Panc1 (cell line): Measurements from ENCODE around the gene UPF1. TPM values are rescaled to one million over a fixed set of nuclear protein-coding genes. Genes with fewer than 3 reads are reported as not detected.
A peak's percentile ranks its signal among the peaks of the same experiment; 100 is the strongest.

Source experiments
- ATAC-seq: fragments of 200-7000 bp; cut with Tn5 transposase; 2 replicates; pipeline ENCODE4 v1.9.1; 2020; ENCODE audit warnings: mild to moderate bottlenecking, moderate library complexity
- BruUV-seq: library from RNA; stranded (reverse); fragments of 400-500 nt; replicated peaks from 2 replicates; lab custom pipeline; 2021; lab: Mats Ljungman, UMichigan
- CTCF ChIA-PET: fragments of 300-600 bp; sonication (Branson Sonifier 250); formaldehyde crosslinking; loops from one replicate; lab custom pipeline; 2022; ENCODE audit warnings: antibody characterized with exemption; lab: Charles Lee
- POLR2A ChIA-PET: fragments of 300-600 bp; sonication (Branson Sonifier 250); formaldehyde crosslinking; loops from one replicate; lab custom pipeline; 2022; ENCODE audit warnings: antibody characterized with exemption; lab: Charles Lee
- DNase-seq: peaks from one replicate; pipeline ENCODE4 v3.0.0-alpha.2; 2010; ENCODE audit warnings: low read depth, low spot score
- H3K27ac ChIP-seq: 2 replicates; pipeline ENCODE4 v1.5.1; 2011; ENCODE audit warnings: mild to moderate bottlenecking, low read length, inconsistent platforms
- H3K27me3 ChIP-seq: fragments of 200-500 bp; sonication (Bioruptor generic); 2 replicates; pipeline ENCODE4 v1.6.0; 2014; ENCODE audit warnings: low read length, inconsistent platforms; ENCODE audit not compliant: control insufficient read depth, insufficient read depth
- H3K36me3 ChIP-seq: fragments of 200-500 bp; sonication (Bioruptor generic); 2 replicates; pipeline ENCODE4 v1.5.1; 2014; ENCODE audit warnings: inconsistent platforms, mild to moderate bottlenecking, low read length, moderate library complexity; ENCODE audit not compliant: control insufficient read depth, insufficient read depth
- H3K4me1 ChIP-seq: 2 replicates; pipeline ENCODE4 v1.5.1; 2011; ENCODE audit warnings: inconsistent platforms, mild to moderate bottlenecking, low read length, moderate library complexity; ENCODE audit not compliant: control insufficient read depth, insufficient read depth
- H3K4me3 ChIP-seq, 2 experiments: 2 replicates each; pipeline ENCODE4 v1.5.1; 2011 to 2012; ENCODE audit warnings: low read depth in 2 of 2, low read length in 2 of 2, mild to moderate bottlenecking in 2 of 2, inconsistent platforms in 1 of 2, moderate library complexity in 1 of 2
- H3K9me3 ChIP-seq: fragments of 200-500 bp; sonication (Bioruptor generic); 2 replicates; pipeline ENCODE4 v1.5.1; 2014; ENCODE audit warnings: low read depth, mild to moderate bottlenecking, inconsistent platforms, low read length, moderate library complexity; ENCODE audit not compliant: control insufficient read depth, insufficient read depth
- CTCF ChIP-seq: fragments of 450-650 bp; IDR thresholded peaks from 2 replicates; pipeline ENCODE4 v1.5.1; 2017; ENCODE audit warnings: mild to moderate bottlenecking
- POLR2AphosphoS5 ChIP-seq: IDR thresholded peaks from 2 replicates; pipeline ENCODE4 v1.6.1; 2012; ENCODE audit warnings: mild to moderate bottlenecking, low read depth, low read length, moderate library complexity
- REST ChIP-seq, 2 experiments: IDR thresholded peaks; 2 replicates each; pipeline ENCODE4 v1.6.1; 2011 to 2012; ENCODE audit warnings: low read depth in 2 of 2, control low read depth in 1 of 2, low read length in 1 of 2, mild to moderate bottlenecking in 1 of 2, moderate library complexity in 1 of 2; ENCODE audit not compliant: insufficient read depth in 1 of 2
- SIN3A ChIP-seq: IDR thresholded peaks from 2 replicates; pipeline ENCODE4 v1.6.1; 2012; ENCODE audit warnings: low read depth, mild to moderate bottlenecking, low read length, moderate library complexity, borderline replicate concordance; ENCODE audit not compliant: insufficient read depth
- TCF7L2 ChIP-seq: IDR thresholded peaks from 2 replicates; pipeline ENCODE4 v1.6.1; 2011; ENCODE audit warnings: mild to moderate bottlenecking, low read depth, low read length, inconsistent platforms
- in situ Hi-C: cut with HindIII; loops from 2 replicates; pipeline ENCODE4 v1.10.0; 2016; ENCODE audit warnings: low sequenced_read_pairs, low pct_unique_long_range_greater_than_20kb
- intact Hi-C: fragments of 100-400 bp; cut with micrococcal nuclease; formaldehyde crosslinking; loops from one replicate; pipeline ENCODE4 v1.10.0; 2022; ENCODE audit not compliant: unreplicated experiment
- total RNA-seq: library from RNA; stranded (reverse); gene quantifications from one replicate; pipeline ENCODE4 v1.2.1, GENCODE V29; 2021; ENCODE audit not compliant: unreplicated experiment

UPF1 gene
- total RNA-seq, 1 experiment from 2014 or later, result 62.2 TPM

GRCh38 chr19:18839465-18840287 is 7.9 kb downstream of the UPF1 start:
- H3K27me3 ChIP-seq, result no peaks in the 10 kb centered on the region
- H3K9me3 ChIP-seq, result no peaks in the 10 kb centered on the region
- intact Hi-C loops, result loop anchor here (10.0 kb wide), 1 partner anchor 55 kb away; no protein-coding TSS in a partner anchor
- ChIA-PET CTCF (no interaction called here), POLR2A (no interaction called here)
- H3K4me1 ChIP-seq, result peaks cover 7% of the 10 kb centered on the region; the same call in 1 of the 2 replicates
- no TSS peak for BruUV-seq
- no peak overlapping the region for H3K4me3 ChIP-seq
- no peaks in the 10 kb centered on the region; the same call in 1 of the 2 replicates for H3K36me3 ChIP-seq
- ATAC-seq, result no peak
- TF ChIP-seq POLR2AphosphoS5 (no peak), REST (IDR thresholded peaks at IDR 0.05; ENCODE audit: insufficient read depth in 1 of 2, low read depth in 2 of 2, low read length in 1 of 2) (no peak), SIN3A (no peak), CTCF (no peak)
- no peak for DNase-seq
- in situ Hi-C loops, result no loop called here
- no peak overlapping the region for H3K27ac ChIP-seq

GRCh38 chr19:18840288-18841267 is 8.8 kb downstream of the UPF1 start:
- Histone ChIP-seq H3K27ac (no peak overlapping the region), H3K27me3 (no peaks in the 10 kb centered on the region), H3K9me3 (no peaks in the 10 kb centered on the region), H3K36me3 (no peaks in the 10 kb centered on the region; the same call in 1 of the 2 replicates), H3K4me1 (peaks cover 3% of the 10 kb centered on the region; the same call in 1 of the 2 replicates), H3K4me3 (no peak overlapping the region)
- no TSS peak for BruUV-seq
- DNase-seq (no peak), ATAC-seq (peak; percentile 46; the same call in 1 of the 2 replicates)
- in situ Hi-C loops (no loop called here), intact Hi-C loops (loop anchor here (10.0 kb wide), 1 partner anchor 56 kb away; no protein-coding TSS in a partner anchor)
- CTCF ChIA-PET, result no interaction called here
- POLR2A ChIA-PET, result no interaction called here
- TF ChIP-seq CTCF, result no peak
- TF ChIP-seq SIN3A, result no peak
- TF ChIP-seq TCF7L2, result no peak
- TF ChIP-seq POLR2AphosphoS5, result no peak
- no peak for TF ChIP-seq REST (IDR thresholded peaks at IDR 0.05; ENCODE audit: insufficient read depth in 1 of 2, low read depth in 2 of 2, low read length in 1 of 2)
